Mononuclear cell (primary cell): ENCODE results near the gene VSNL1. TPM values are rescaled to one million over a fixed set of nuclear protein-coding genes. Genes with fewer than 3 reads are reported as not detected.
"Not testable (repeated sequence)": the region's sequence is repeated elsewhere in the genome, so short reads cannot be mapped to it uniquely, and the experiment has no call there.

ENCODE experiments used
- H3K27me3 ChIP-seq: 2 replicates; pipeline ENCODE4 v1.6.0; 2011; ENCODE audit warnings: low read length, control low read depth; ENCODE audit not compliant: insufficient read depth
- H3K4me1 ChIP-seq: 2 replicates; pipeline ENCODE4 v1.5.1; 2011; ENCODE audit warnings: mild to moderate bottlenecking, low read length, control low read depth; ENCODE audit not compliant: insufficient read depth
- H3K4me3 ChIP-seq: 2 replicates; pipeline ENCODE4 v1.5.1; 2011; ENCODE audit warnings: mild to moderate bottlenecking, low read length, moderate library complexity
- H3K9me3 ChIP-seq: 2 replicates; pipeline ENCODE4 v1.5.1; 2011; ENCODE audit warnings: low read depth, mild to moderate bottlenecking, control low read depth, low read length
- total RNA-seq: library from RNA; depleted of rRNA; stranded (reverse); fragments of >200 nt; gene quantifications from one replicate; pipeline ENCODE4 v1.2.3, GENCODE V29; 2012

The VSNL1 gene
- total RNA-seq, 1 donor: not detected

DNA sequence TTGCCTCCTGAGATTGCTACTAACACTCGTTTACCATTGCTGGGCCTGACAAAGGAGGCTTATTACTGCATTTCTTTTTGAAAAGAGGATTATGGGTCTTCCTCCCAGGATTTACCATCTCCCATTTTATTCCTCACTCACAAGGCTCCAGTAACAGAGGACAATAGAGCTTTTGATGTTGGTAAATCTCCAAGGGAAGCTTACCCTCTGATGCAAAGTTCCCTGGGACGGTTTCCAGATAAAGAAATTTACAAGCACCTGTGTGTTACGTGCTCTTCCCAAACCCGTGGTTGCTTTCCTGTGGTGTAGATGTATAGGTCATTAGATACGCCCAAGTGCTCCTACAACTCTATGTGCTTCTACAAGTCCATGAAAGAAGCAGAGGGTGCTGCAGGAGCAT is 17.1 kb downstream of the VSNL1 start:
- H3K9me3 ChIP-seq: no peaks in the 10 kb centered on the region
- H3K4me1 ChIP-seq: no peaks in the 10 kb centered on the region
- no peak overlapping the region for H3K4me3 ChIP-seq
- H3K27me3 ChIP-seq: no peaks in the 10 kb centered on the region

DNA sequence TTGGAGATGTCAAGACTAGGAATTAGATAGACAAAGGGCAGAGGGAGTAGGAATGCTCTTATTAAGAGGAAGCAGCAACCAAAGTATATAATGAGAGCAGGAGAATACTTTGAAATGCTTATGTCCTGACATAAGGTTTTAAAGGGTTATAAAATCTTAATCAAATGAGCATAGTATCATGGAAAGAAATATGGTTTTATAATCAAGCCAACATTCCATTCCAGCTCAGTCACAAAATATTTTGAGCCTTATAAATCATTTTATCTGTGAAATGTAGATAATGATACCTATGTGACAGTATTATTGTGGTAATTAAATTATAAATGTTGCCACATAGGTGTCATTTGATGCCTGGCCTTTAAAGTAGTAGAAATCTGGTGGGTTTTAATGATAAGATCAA is 17.6 kb downstream of the VSNL1 start:
- H3K4me3 ChIP-seq: no peak overlapping the region
- no peaks in the 10 kb centered on the region for H3K4me1 ChIP-seq
- H3K9me3 ChIP-seq: no peaks in the 10 kb centered on the region
- H3K27me3 ChIP-seq: no peaks in the 10 kb centered on the region

DNA sequence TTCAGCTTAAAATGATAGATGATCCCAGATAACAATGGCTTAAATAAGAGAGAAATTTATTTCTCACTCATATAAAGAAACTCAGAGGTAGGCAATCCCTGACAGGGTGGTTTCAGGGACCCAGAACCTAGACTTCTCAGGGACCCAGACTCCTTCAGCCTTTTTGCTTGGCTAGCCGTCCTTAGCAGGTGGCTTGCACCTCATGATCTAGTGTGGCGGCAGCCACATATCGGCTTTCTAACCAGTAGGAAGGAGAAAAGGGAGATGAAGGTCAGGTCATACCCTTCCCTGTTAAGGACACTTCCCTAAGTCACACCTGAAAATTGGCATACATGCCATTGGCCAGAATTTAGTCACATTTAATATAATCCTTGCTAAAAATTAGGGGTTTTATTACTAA is 18.4 kb downstream of the VSNL1 start:
- H3K4me3 ChIP-seq: no peak overlapping the region
- H3K9me3 ChIP-seq: no peaks in the 10 kb centered on the region
- H3K27me3 ChIP-seq: no peaks in the 10 kb centered on the region
- no peaks in the 10 kb centered on the region for H3K4me1 ChIP-seq

- H3K27me3 ChIP-seq, H3K4me1 ChIP-seq, H3K4me3 ChIP-seq, H3K9me3 ChIP-seq: not testable (repeated sequence)
Observed at GRCh38 chr2:17565726-17566125, 25.2 kb downstream of the VSNL1 start.

GRCh38 chr2:17571681-17572080 is 31.2 kb downstream of the VSNL1 start:
- H3K27me3 ChIP-seq: no peaks in the 10 kb centered on the region
- H3K4me3 ChIP-seq: no peak overlapping the region
- no peaks in the 10 kb centered on the region for H3K9me3 ChIP-seq
- H3K4me1 ChIP-seq: no peaks in the 10 kb centered on the region

DNA sequence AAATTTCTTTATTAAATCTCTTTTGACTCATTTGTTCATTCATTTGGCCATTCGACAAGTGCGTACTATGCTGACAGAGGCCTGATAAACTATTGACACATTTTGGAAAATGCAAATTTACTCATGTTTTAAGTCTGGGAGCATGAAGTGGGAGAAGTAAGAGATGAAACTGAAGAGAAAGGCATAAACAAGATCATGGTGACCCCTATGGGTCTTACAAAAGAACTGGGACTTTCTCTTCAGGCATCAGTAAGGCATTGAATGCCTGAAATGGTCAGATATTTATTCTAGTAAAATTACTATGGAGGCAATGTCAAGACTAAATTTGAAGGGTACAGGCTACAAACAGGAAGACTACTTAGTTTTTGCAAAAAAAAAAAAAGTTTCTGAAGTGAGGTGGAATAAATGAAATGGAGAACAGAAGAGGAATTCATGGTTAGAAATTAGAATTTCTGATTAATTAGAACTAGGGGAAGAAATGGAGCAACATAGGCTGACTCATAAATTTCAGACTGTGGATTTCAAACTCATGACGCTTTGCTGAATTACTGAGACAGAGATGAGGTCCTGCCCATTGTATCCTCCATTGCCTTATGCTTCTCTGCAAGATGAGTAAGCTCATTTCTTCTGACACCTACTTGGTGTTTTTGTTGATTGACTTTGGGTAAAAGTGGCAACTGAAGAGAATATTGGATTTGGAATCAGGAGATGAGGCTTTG is 32.7 kb downstream of the VSNL1 start:
- Histone ChIP-seq H3K4me1 (no peaks in the 10 kb centered on the region), H3K4me3 (no peak overlapping the region), H3K9me3 (no peaks in the 10 kb centered on the region), H3K27me3 (no peaks in the 10 kb centered on the region)

DNA sequence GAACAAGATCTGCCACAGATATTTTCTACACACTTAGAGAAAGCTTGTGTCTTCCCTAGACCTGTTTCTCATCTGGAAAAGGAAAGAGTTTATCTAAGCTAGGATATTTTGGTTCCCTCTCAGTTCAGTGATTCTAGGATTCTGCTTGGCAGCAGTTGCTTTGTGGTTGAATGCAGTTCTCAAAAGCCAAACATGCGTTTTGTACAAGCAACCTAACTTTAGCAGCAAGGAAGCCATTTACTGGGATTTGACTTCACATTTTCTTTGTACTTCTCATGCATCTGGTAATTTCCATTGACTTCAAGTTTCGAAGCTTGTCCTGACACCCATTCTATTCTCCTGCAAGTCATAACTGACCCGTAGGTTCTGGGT is 33.3 kb downstream of the VSNL1 start:
- Histone ChIP-seq H3K27me3 (no peaks in the 10 kb centered on the region), H3K4me3 (no peak overlapping the region), H3K9me3 (no peaks in the 10 kb centered on the region), H3K4me1 (no peaks in the 10 kb centered on the region)

- Histone ChIP-seq H3K27me3 (no peaks in the 10 kb centered on the region), H3K4me1 (no peaks in the 10 kb centered on the region), H3K4me3 (no peak overlapping the region), H3K9me3 (no peaks in the 10 kb centered on the region)
Observed at GRCh38 chr2:17574406-17575073, 34.0 kb downstream of the VSNL1 start.

- Histone ChIP-seq H3K4me1 (no peaks in the 10 kb centered on the region), H3K4me3 (no peak overlapping the region), H3K27me3 (no peaks in the 10 kb centered on the region), H3K9me3 (no peaks in the 10 kb centered on the region)
Observed at GRCh38 chr2:17576802-17577201, 36.3 kb downstream of the VSNL1 start.

DNA sequence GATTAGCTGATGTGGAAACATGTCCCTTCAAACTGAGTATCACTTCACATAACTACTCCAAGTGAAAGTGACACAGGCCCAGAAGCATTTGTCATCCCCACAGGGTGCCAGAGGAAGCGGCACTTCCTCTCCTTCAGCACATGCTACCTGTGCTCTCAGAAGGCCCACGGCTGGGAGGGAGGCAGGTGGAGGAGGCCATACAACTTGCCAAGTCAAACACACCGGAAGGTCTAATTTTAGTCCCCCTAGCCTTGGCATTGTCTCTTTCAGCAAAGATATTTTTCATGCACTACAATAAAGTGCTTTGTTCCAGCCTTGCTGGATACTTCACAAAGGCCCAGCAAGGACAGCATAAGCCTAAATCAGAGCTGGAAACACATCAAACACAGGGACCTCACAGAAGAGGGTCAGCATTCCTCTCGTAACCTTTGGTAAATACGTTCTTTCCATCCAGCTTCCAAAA is 38.0 kb downstream of the VSNL1 start:
- H3K9me3 ChIP-seq: no peaks in the 10 kb centered on the region
- H3K4me3 ChIP-seq: no peak overlapping the region
- H3K4me1 ChIP-seq: no peaks in the 10 kb centered on the region
- no peaks in the 10 kb centered on the region for H3K27me3 ChIP-seq

GRCh38 chr2:17579605-17580318 is 39.3 kb downstream of the VSNL1 start:
- H3K4me3 ChIP-seq: no peak overlapping the region
- H3K9me3 ChIP-seq: no peaks in the 10 kb centered on the region
- no peaks in the 10 kb centered on the region for H3K4me1 ChIP-seq
- no peaks in the 10 kb centered on the region for H3K27me3 ChIP-seq

GRCh38 chr2:17580319-17580715 is 39.8 kb downstream of the VSNL1 start:
- Histone ChIP-seq H3K9me3 (no peaks in the 10 kb centered on the region), H3K27me3 (no peaks in the 10 kb centered on the region), H3K4me1 (no peaks in the 10 kb centered on the region)

GRCh38 chr2:17581831-17582230 is 41.3 kb downstream of the VSNL1 start:
- Histone ChIP-seq H3K9me3 (no peaks in the 10 kb centered on the region), H3K4me3 (no peak overlapping the region), H3K27me3 (no peaks in the 10 kb centered on the region), H3K4me1 (no peaks in the 10 kb centered on the region)

More at GRCh38 chr2:17580319-17580715, 39.8 kb downstream of the VSNL1 start:
- no peak overlapping the region for H3K4me3 ChIP-seq

GRCh38 chr2:17583166-17583565 is 42.7 kb downstream of the VSNL1 start:
- no peaks in the 10 kb centered on the region for H3K4me1 ChIP-seq
- no peaks in the 10 kb centered on the region for H3K9me3 ChIP-seq
- H3K4me3 ChIP-seq: no peak overlapping the region
- H3K27me3 ChIP-seq: no peaks in the 10 kb centered on the region

GRCh38 chr2:17583646-17584045 is 43.1 kb downstream of the VSNL1 start:
- Histone ChIP-seq H3K4me1 (no peaks in the 10 kb centered on the region), H3K9me3 (no peaks in the 10 kb centered on the region), H3K4me3 (no peak overlapping the region), H3K27me3 (no peaks in the 10 kb centered on the region)
